ENCODE results near the gene RALGPS1. TPM values are rescaled to one million over a fixed set of nuclear protein-coding genes. Genes with fewer than 3 reads are reported as not detected.
A peak's percentile ranks its signal among the peaks of the same experiment; 100 is the strongest.

RALGPS1 gene
- total and polyA plus RNA-seq, 2 donors (not counting 1 experiment from before 2014, with no cell fraction given), result 2.0 to 5.9 TPM

DNA sequence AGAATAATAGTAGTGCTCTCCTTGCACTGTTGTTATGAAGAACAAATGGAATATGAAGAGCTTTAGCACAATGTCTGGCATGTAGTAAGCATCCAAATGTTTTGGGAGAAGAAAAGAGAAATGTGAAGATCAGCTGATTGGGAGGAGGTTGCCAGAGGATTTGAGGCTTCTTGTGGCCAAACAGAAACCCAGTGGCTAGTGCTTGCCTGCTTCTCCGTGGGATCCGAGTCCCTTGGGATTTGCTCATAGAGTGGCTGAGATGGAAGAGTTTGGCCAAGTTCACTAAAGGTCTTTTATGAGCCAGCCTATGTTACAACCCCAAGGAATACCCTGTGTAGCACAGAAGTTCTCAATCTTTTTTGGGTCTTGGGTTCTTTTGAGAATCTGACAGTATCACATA lies 121.9 kb downstream of the RALGPS1 start:
- Histone ChIP-seq H3K9me3 (ENCODE audit: control insufficient read depth, insufficient read depth, low read depth, low read length) (no peaks in the 10 kb centered on the region), H3K27ac (ENCODE audit: insufficient read depth, low read length) (peak overlapping the region; percentile 70), H3K9ac (ENCODE audit: insufficient read depth, low read length) (peak overlapping the region; percentile 20), H3K79me2 (ENCODE audit: control insufficient read depth, insufficient read depth, low read length) (no peaks in the 10 kb centered on the region), H4K20me1 (ENCODE audit: control insufficient read depth, extremely low read depth, insufficient read depth, low read length) (no peaks in the 10 kb centered on the region), H3K27me3 (ENCODE audit: control insufficient read depth, insufficient read depth, low read length) (no peaks in the 10 kb centered on the region), H3K4me3 (replicated peaks in 1 of 4; ENCODE audit: control extremely low read depth in 1 of 4, insufficient read depth in 1 of 4, low read depth in 3 of 4, low read length in 4 of 4) (no peak overlapping the region), H3K36me3 (ENCODE audit: control insufficient read depth, insufficient read depth, low read length) (no peaks in the 10 kb centered on the region), H2AFZ (ENCODE audit: low read length) (no peak overlapping the region), H3K4me2 (ENCODE audit: extremely low read depth, insufficient read depth, low read length) (no peak overlapping the region), H3K4me1 (ENCODE audit: control insufficient read depth, extremely low read depth, insufficient read depth, low read length) (peaks cover 15% of the 10 kb centered on the region)
- TF ChIP-seq EZH2 (IDR thresholded peaks at IDR 0.05; ENCODE audit: low read length, missing control alignments), result no peak
- TF ChIP-seq, protein P1, sequence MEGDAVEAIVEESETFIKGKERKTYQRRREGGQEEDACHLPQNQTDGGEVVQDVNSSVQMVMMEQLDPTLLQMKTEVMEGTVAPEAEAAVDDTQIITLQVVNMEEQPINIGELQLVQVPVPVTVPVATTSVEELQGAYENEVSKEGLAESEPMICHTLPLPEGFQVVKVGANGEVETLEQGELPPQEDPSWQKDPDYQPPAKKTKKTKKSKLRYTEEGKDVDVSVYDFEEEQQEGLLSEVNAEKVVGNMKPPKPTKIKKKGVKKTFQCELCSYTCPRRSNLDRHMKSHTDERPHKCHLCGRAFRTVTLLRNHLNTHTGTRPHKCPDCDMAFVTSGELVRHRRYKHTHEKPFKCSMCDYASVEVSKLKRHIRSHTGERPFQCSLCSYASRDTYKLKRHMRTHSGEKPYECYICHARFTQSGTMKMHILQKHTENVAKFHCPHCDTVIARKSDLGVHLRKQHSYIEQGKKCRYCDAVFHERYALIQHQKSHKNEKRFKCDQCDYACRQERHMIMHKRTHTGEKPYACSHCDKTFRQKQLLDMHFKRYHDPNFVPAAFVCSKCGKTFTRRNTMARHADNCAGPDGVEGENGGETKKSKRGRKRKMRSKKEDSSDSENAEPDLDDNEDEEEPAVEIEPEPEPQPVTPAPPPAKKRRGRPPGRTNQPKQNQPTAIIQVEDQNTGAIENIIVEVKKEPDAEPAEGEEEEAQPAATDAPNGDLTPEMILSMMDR (conservative IDR thresholded peaks at IDR 0.05 in 1 of 2, IDR thresholded peaks at IDR 0.05 in 1 of 2; ENCODE audit: low read depth in 1 of 2, low read length in 2 of 2), result no peak
- no peak for DNase-seq (ENCODE audit: low read depth in 2 of 2)

- Histone ChIP-seq H3K79me2 (ENCODE audit: control insufficient read depth, insufficient read depth, low read length) (no peaks in the 10 kb centered on the region), H3K27ac (ENCODE audit: insufficient read depth, low read length) (no peak overlapping the region), H3K36me3 (ENCODE audit: control insufficient read depth, insufficient read depth, low read length) (no peaks in the 10 kb centered on the region), H4K20me1 (ENCODE audit: control insufficient read depth, extremely low read depth, insufficient read depth, low read length) (no peaks in the 10 kb centered on the region), H3K4me1 (ENCODE audit: control insufficient read depth, extremely low read depth, insufficient read depth, low read length) (peaks cover 15% of the 10 kb centered on the region), H3K9ac (ENCODE audit: insufficient read depth, low read length) (no peak overlapping the region), H2AFZ (ENCODE audit: low read length) (no peak overlapping the region), H3K27me3 (ENCODE audit: control insufficient read depth, insufficient read depth, low read length) (no peaks in the 10 kb centered on the region), H3K9me3 (ENCODE audit: control insufficient read depth, insufficient read depth, low read depth, low read length) (no peaks in the 10 kb centered on the region), H3K4me2 (ENCODE audit: extremely low read depth, insufficient read depth, low read length) (no peak overlapping the region), H3K4me3 (replicated peaks in 1 of 4; ENCODE audit: control extremely low read depth in 1 of 4, insufficient read depth in 1 of 4, low read depth in 3 of 4, low read length in 4 of 4) (no peak overlapping the region)
- TF ChIP-seq, protein P1 (conservative IDR thresholded peaks at IDR 0.05 in 1 of 2, IDR thresholded peaks at IDR 0.05 in 1 of 2; ENCODE audit: low read depth in 1 of 2, low read length in 2 of 2), result no peak
- DNase-seq (ENCODE audit: low read depth in 2 of 2), result no peak
Observed at GRCh38 chr9:127038531-127038930, 123.9 kb downstream of the RALGPS1 start.

DNA sequence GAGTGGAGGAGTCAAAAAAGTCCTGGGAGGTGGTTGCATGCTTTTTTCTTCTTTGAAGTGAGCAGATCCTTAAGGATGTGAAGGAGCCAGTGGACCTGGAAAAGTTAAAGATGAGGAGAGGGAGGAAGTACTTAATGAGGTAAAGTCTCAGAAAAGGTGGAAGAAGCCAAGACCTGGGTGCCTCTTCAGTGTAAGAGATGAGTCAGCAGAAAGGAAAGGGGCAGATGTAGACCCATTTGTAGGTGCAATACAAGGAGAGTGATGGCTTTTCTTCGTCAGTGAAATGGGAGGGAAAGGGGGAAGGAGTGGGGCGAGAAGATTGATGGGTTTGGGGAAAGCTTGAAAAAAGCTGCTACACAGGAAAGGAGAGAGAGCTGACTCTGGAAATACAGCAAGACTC lies 124.9 kb downstream of the RALGPS1 start:
- no peak overlapping the region for H2AFZ ChIP-seq (ENCODE audit: low read length)
- no peak overlapping the region for H3K9ac ChIP-seq (ENCODE audit: insufficient read depth, low read length)
- H3K27me3 ChIP-seq (ENCODE audit: control insufficient read depth, insufficient read depth, low read length), result no peaks in the 10 kb centered on the region
- no peaks in the 10 kb centered on the region for H3K9me3 ChIP-seq (ENCODE audit: control insufficient read depth, insufficient read depth, low read depth, low read length)
- TF ChIP-seq, protein P1 (conservative IDR thresholded peaks at IDR 0.05 in 1 of 2, IDR thresholded peaks at IDR 0.05 in 1 of 2; ENCODE audit: low read depth in 1 of 2, low read length in 2 of 2), result no peak
- no peak for TF ChIP-seq EZH2 (IDR thresholded peaks at IDR 0.05; ENCODE audit: low read length, missing control alignments)
- no peak overlapping the region for H3K4me2 ChIP-seq (ENCODE audit: extremely low read depth, insufficient read depth, low read length)
- no peaks in the 10 kb centered on the region for H3K36me3 ChIP-seq (ENCODE audit: control insufficient read depth, insufficient read depth, low read length)
- no peaks in the 10 kb centered on the region for H4K20me1 ChIP-seq (ENCODE audit: control insufficient read depth, extremely low read depth, insufficient read depth, low read length)
- no peak overlapping the region for H3K27ac ChIP-seq (ENCODE audit: insufficient read depth, low read length)
- no peak for DNase-seq (ENCODE audit: low read depth in 2 of 2)
- no peaks in the 10 kb centered on the region for H3K79me2 ChIP-seq (ENCODE audit: control insufficient read depth, insufficient read depth, low read length)
- H3K4me1 ChIP-seq (ENCODE audit: control insufficient read depth, extremely low read depth, insufficient read depth, low read length), result peaks cover 12% of the 10 kb centered on the region
- no peak overlapping the region for H3K4me3 ChIP-seq (replicated peaks in 1 of 4; ENCODE audit: control extremely low read depth in 1 of 4, insufficient read depth in 1 of 4, low read depth in 3 of 4, low read length in 4 of 4)

All from fibroblast of lung (primary cell).